HG03097 (cell line): Measurements from ENCODE around the gene RRM2.

Experiments
- ATAC-seq: cut with Tn5 transposase; IDR thresholded peaks from one replicate; pipeline ENCODE4 v1.9.1; 2021; ENCODE audit not compliant: unreplicated experiment, low FRiP score

Gene RRM2

DNA sequence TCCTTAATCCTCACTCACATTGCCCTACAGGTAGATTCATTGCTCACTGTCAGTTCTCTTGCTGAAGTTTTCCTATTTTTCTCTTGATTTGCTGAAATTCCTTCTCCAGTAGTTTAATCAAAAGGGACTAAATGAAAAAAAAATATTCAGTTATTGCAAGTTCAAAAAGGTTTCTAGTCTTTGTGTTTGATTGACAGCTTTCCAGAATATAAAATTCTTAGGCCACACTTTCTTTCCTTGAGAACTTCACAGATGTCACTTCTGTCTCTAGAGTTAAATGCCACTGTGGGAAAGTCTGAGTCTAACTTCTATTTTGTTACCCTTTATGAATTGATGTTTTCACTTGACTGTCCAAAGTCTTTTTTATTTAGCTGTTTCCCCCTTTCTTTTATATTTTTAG, 25.7 kb downstream of the RRM2 start:
- ATAC-seq: no peak

DNA sequence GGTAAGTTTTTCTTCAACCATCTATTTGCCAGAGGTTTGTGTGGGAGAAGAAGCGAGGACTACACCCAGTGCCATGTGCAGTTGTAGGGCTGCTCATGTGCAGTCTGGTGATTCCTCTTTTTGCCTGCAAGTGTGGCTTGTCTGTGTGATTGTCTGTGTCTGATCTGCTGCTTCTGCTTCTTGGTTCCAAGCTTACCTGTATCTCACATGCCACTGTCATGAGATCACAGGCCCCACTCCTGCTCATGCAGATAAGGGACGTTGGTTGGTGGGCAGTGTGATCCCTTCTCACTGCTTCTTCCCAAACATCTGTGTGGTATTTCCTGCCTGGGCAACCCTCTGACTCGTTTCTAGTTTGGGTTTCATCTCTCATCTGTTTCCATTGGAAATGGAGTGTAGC, 27.1 kb downstream of the RRM2 start:
- ATAC-seq: no peak

GRCh38 chr2:10150436-10150835, 27.9 kb downstream of the RRM2 start:
- ATAC-seq: no peak

GRCh38 chr2:10151462-10151861, 28.9 kb downstream of the RRM2 start:
- no peak for ATAC-seq

GRCh38 chr2:10157293-10157692, 34.8 kb downstream of the RRM2 start:
- ATAC-seq: no peak

DNA sequence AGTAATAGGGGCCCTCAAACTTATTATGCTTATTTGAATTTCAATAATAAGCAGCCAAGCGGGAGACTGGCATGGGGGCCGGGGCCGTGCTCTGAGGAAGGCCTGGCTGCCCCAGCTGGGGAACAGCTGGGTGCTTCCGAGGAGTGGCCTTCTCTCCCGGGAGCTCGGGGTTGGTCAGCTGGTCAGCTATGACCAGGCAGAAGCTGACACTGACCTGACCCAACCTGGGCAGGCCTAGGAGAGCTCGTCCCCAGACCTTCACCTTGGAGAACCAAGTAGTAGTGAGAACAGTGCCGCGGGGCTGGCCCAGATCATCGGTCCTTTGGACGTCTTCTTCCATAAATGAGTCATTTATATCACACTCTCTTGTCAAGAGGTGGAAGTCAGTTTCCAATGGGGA, 36.1 kb downstream of the RRM2 start:
- no peak for ATAC-seq

- ATAC-seq: no peak
Observed at GRCh38 chr2:10159086-10159485, 36.5 kb downstream of the RRM2 start.

DNA sequence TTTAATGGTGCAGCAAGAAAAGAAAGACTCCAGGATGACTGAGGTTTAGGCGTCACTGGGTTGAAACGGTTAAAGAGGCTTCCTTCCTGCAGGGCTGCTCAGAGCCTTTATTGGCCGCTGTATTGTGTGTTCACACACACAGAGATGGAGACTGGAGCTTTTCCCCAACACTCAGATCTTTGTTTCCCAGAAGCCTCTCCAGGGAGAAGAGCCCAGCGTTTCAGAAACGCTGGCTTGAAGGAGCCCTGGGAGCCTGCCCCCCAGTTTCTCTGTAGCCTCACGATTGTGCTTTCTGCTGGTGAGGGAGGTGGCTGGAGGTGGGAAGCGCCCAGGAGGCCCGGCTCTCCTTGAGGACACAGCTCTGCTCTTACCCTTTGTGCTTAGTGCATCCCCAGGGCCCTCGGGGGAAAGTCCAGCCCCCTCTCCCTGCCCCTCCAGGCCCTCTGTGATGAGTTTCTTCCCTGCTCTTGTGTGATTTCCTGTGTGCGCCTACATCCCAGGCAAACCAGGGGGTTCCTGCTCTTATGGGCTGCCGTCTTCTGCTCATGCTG, 37.1 kb downstream of the RRM2 start:
- no peak for ATAC-seq

DNA sequence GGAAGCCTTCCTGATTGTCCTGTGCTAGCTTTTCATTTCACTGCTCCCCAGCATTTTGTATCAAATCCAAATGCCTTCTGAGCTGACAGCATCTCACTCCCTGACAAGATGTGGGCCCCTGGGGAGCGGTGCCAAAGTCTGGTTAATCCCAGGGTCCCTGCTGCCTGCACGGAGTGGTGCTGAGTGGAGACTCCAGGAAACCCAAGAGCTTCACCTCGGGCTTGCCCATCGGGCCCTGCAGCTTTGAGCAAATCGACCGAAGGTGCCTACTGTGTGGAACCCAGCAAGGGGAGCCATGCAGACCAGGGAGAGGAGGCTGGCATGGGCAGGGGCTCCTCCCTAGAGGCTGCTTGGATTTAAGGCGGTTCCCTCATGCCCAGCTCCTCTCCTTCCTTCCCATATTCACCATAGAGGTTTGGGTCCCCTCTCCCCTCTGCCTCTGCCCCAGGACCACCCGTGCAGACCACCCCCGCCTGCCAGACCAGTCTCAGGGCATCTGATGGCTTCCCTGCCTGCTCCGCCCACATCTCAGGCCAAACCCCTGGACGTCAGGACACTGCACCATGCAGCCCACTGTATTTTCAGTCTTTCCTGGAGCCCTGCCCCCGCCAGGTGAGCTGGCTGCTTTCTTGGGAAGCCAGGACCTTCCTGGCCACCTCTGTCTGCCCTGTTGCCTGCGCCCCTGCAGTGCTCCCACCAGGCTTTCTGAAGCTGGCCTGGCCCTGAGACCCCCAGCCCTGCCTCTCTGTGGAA, 37.8 kb downstream of the RRM2 start:
- ATAC-seq: no peak

- ATAC-seq: no peak
Observed at GRCh38 chr2:10161206-10161931, 38.8 kb downstream of the RRM2 start.

GRCh38 chr2:10161961-10162441, 39.5 kb downstream of the RRM2 start:
- ATAC-seq: no peak

GRCh38 chr2:10162586-10163497, 40.3 kb downstream of the RRM2 start:
- no peak for ATAC-seq

GRCh38 chr2:10163498-10164486, 41.3 kb downstream of the RRM2 start:
- ATAC-seq: no peak

DNA sequence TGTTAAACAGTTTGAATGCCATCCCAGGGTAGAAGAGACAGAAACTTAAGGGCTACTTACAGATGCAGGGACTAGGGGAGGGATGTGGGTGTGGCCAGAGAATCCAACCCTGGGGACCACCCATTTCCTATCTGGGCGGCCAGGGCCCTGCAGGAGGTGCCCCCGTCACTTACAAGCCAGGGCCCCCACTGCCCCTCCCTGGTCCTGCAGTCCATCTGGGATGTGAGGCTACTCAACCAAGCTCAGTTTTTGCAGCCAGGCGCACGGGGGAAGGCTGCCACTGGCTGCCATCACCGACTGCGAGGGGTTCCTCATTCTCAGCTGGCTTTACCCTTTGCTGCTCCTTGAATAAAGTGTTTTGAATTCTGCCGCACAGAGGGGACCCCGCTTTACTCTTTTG, 42.1 kb downstream of the RRM2 start:
- no peak for ATAC-seq

GRCh38 chr2:10165282-10165681, 42.7 kb downstream of the RRM2 start:
- ATAC-seq: no peak

- no peak for ATAC-seq
Observed at GRCh38 chr2:10165861-10166675, 43.5 kb downstream of the RRM2 start.

DNA sequence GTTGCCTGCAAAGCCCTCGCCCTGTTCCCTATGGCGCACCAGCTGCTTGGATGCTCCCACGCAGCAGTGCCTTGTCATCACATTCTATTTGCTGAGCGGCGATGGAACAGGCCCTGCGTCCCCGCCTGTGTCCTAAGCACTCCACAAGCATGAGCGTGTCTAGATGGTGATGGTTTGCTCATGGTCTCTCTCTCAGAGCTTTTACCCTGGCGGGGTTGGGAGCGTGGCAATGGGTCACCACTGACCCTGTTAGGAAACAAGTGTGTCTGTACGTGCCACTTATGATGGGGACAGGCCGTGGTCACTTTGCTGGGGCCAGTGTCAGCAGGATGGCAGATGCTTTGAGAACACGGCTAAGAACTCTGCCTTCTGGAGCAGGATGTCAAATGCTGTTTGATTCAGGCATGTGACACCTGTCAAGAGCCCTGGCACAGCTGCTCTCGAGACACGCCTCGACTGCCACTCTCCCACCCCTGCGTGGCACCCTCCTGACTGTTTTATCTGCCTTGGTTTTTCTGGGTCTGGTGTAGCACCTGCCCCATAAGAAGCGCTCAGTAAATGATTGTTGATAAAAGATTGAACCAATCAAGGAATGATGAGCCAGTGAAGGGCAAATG, 44.2 kb downstream of the RRM2 start:
- no peak for ATAC-seq

- ATAC-seq: no peak
Observed at GRCh38 chr2:10167316-10167715, 44.8 kb downstream of the RRM2 start.
